H9 (cell line): ENCODE results near the gene DGCR2. TPM values are rescaled to one million over a fixed set of nuclear protein-coding genes. Genes with fewer than 3 reads are reported as not detected.

Source experiments
- DNase-seq: peaks from one replicate; pipeline ENCODE4 v3.0.0-alpha.2; 2017
- H2AFZ ChIP-seq: one replicate; pipeline ENCODE4 v1.6.1; 2013; ENCODE audit warnings: mild to moderate bottlenecking, low read length, control low read depth, moderate library complexity
- H2AK5ac ChIP-seq: 2 replicates; pipeline ENCODE4 v1.6.1; 2013; ENCODE audit warnings: low read length, control low read depth, mixed read lengths; ENCODE audit not compliant: insufficient read length
- H2BK120ac ChIP-seq: one replicate; pipeline ENCODE4 v1.6.1; 2013; ENCODE audit warnings: low read depth, mild to moderate bottlenecking, low read length, control low read depth, inconsistent platforms; ENCODE audit not compliant: poor library complexity, severe bottlenecking
- H2BK12ac ChIP-seq: 2 replicates; pipeline ENCODE4 v1.6.1; 2013; ENCODE audit warnings: low read length, control low read depth, mixed read lengths, low read depth; ENCODE audit not compliant: insufficient read length
- H2BK15ac ChIP-seq: 2 replicates; pipeline ENCODE4 v1.6.1; 2013; ENCODE audit warnings: low read depth, low read length, control low read depth
- H2BK20ac ChIP-seq: one replicate; pipeline ENCODE4 v1.6.1; 2013; ENCODE audit warnings: low read depth, mild to moderate bottlenecking, low read length, control low read depth, inconsistent platforms; ENCODE audit not compliant: poor library complexity, severe bottlenecking
- H2BK5ac ChIP-seq: 2 replicates; pipeline ENCODE4 v1.6.1; 2013; ENCODE audit warnings: low read length, control low read depth, mixed read lengths; ENCODE audit not compliant: insufficient read length
- H3K14ac ChIP-seq: 2 replicates; pipeline ENCODE4 v1.6.1; 2013; ENCODE audit warnings: low read length, control low read depth; ENCODE audit not compliant: insufficient read depth
- H3K18ac ChIP-seq: 2 replicates; pipeline ENCODE4 v1.6.1; 2013; ENCODE audit warnings: low read depth, mild to moderate bottlenecking, mixed read lengths, low read length, control low read depth; ENCODE audit not compliant: insufficient read length
- H3K23ac ChIP-seq: 2 replicates; pipeline ENCODE4 v1.6.1; 2013; ENCODE audit warnings: low read length, control low read depth, mixed read lengths, low read depth; ENCODE audit not compliant: insufficient read length
- H3K23me2 ChIP-seq: 2 replicates; pipeline ENCODE4 v1.6.1; 2013; ENCODE audit warnings: low read depth, mild to moderate bottlenecking, mixed read lengths, low read length, control low read depth; ENCODE audit not compliant: insufficient read length, poor library complexity, severe bottlenecking
- H3K27ac ChIP-seq: 2 replicates; pipeline ENCODE4 v1.5.1; 2013; ENCODE audit warnings: low read length, control low read depth, mixed read lengths, low read depth; ENCODE audit not compliant: insufficient read length
- H3K27me3 ChIP-seq: 2 replicates; pipeline ENCODE4 v1.6.1; 2013; ENCODE audit warnings: low read length, control low read depth, inconsistent platforms; ENCODE audit not compliant: insufficient read depth
- H3K4ac ChIP-seq: 2 replicates; pipeline ENCODE4 v1.6.1; 2013; ENCODE audit warnings: low read depth, mild to moderate bottlenecking, control low read depth, inconsistent platforms, low read length, moderate library complexity
- H3K4me1 ChIP-seq: 2 replicates; pipeline ENCODE4 v1.6.1; 2013; ENCODE audit warnings: low read length, control low read depth, inconsistent platforms; ENCODE audit not compliant: insufficient read depth
- H3K4me2 ChIP-seq: 2 replicates; pipeline ENCODE4 v1.6.1; 2013; ENCODE audit warnings: low read length, control low read depth, mixed read lengths; ENCODE audit not compliant: insufficient read length, insufficient read depth
- H3K56ac ChIP-seq: 2 replicates; pipeline ENCODE4 v1.6.1; 2013; ENCODE audit warnings: low read depth, mild to moderate bottlenecking, mixed read lengths, low read length, control low read depth; ENCODE audit not compliant: insufficient read length
- H3K79me1 ChIP-seq: 2 replicates; pipeline ENCODE4 v1.6.1; 2013; ENCODE audit warnings: low read depth, mild to moderate bottlenecking, moderate library complexity, low read length, control low read depth, inconsistent platforms; ENCODE audit not compliant: insufficient read depth, poor library complexity, severe bottlenecking
- H3K79me2 ChIP-seq: 2 replicates; pipeline ENCODE4 v1.6.1; 2013; ENCODE audit warnings: low read length, control low read depth, inconsistent platforms; ENCODE audit not compliant: insufficient read depth
- H3K9ac ChIP-seq: 2 replicates; pipeline ENCODE4 v1.6.1; 2013; ENCODE audit warnings: low read length, control low read depth, mixed read lengths; ENCODE audit not compliant: insufficient read length; ENCODE audit errors: extremely low read depth
- H3K9me3 ChIP-seq: one replicate; pipeline ENCODE4 v1.6.1; 2013; ENCODE audit warnings: low read depth, low read length, inconsistent platforms; ENCODE audit not compliant: control insufficient read depth
- H3T11ph ChIP-seq: one replicate; pipeline ENCODE4 v1.6.1; 2013; ENCODE audit warnings: mild to moderate bottlenecking, low read length, control low read depth, inconsistent platforms
- H4K20me1 ChIP-seq: one replicate; pipeline ENCODE4 v1.6.1; 2013; ENCODE audit not compliant: control insufficient read depth, insufficient read length, insufficient read depth
- H4K5ac ChIP-seq: 2 replicates; pipeline ENCODE4 v1.6.1; 2013; ENCODE audit warnings: low read depth, mild to moderate bottlenecking, mixed read lengths, low read length, control low read depth; ENCODE audit not compliant: insufficient read length
- H4K8ac ChIP-seq: replicated peaks from 2 replicates; pipeline ENCODE4 v1.6.1; 2013; ENCODE audit warnings: low read length, control low read depth, mixed read lengths, low read depth; ENCODE audit not compliant: insufficient read length
- H4K91ac ChIP-seq: 2 replicates; pipeline ENCODE4 v1.6.1; 2013; ENCODE audit warnings: low read depth, mild to moderate bottlenecking, moderate library complexity, mixed read lengths, low read length, control low read depth; ENCODE audit not compliant: insufficient read length
- H3K27ac Mint-ChIP-seq, 3 experiments: 2 replicates in 2 of 3; 3 replicates in 1 of 3; pipeline ENCODE4 v1.8.0; 2020 to 2021; ENCODE audit warnings: mixed read lengths in 3 of 3, mild to moderate bottlenecking in 1 of 3, moderate library complexity in 1 of 3
- H3K27me3 Mint-ChIP-seq: 2 replicates; pipeline ENCODE4 v1.8.0; 2021; ENCODE audit warnings: low read depth, mild to moderate bottlenecking, moderate library complexity, mixed read lengths
- H3K36me3 Mint-ChIP-seq, 3 experiments: 2 replicates in 2 of 3; 3 replicates in 1 of 3; pipeline ENCODE4 v1.8.0; 2020 to 2021; ENCODE audit warnings: low read depth in 3 of 3, mixed read lengths in 3 of 3; ENCODE audit not compliant: insufficient read depth in 1 of 3
- H3K4me1 Mint-ChIP-seq, 2 experiments: 2 replicates each; pipeline ENCODE4 v1.8.0; 2020; ENCODE audit warnings: mixed read lengths in 2 of 2
- H3K4me3 Mint-ChIP-seq, 2 experiments: 2 replicates in 1 of 2; 3 replicates in 1 of 2; pipeline ENCODE4 v1.8.0; 2020 to 2021; ENCODE audit warnings: mild to moderate bottlenecking in 2 of 2, mixed read lengths in 2 of 2, moderate library complexity in 1 of 2
- H3K9me3 Mint-ChIP-seq, 2 experiments: 2 replicates in 1 of 2; 3 replicates in 1 of 2; pipeline ENCODE4 v1.8.0; 2020; ENCODE audit warnings: mild to moderate bottlenecking in 2 of 2, mixed read lengths in 2 of 2, moderate library complexity in 1 of 2
- WGBS: extraction: QIAGEN DNeasy Blood & Tissue Kit; methylation state at CpG from one replicate; pipeline ENCODE4 v1.1.7; 2013; ENCODE audit warnings: missing lambda C conversion rate, low lambda C conversion rate, mixed read lengths; ENCODE audit not compliant: insufficient read length; ENCODE audit errors: extremely low coverage; 5-methylcytosine and 5-hydroxymethylcytosine counted together
- total RNA-seq: library from RNA; stranded (reverse); gene quantifications from 2 replicates; pipeline ENCODE4 v1.2.1, GENCODE V29; 2021
- TF ChIP-seq, protein P1 (sequence below): fragments of 200-600 bp; sonication (generic); conservative IDR thresholded peaks from 3 replicates; pipeline ENCODE4 v1.8.0; 2021; ENCODE audit warnings: antibody characterized with exemption, mild to moderate bottlenecking

Gene DGCR2
- total RNA-seq, 1 experiment from 2014 or later = 47.2 TPM

DNA sequence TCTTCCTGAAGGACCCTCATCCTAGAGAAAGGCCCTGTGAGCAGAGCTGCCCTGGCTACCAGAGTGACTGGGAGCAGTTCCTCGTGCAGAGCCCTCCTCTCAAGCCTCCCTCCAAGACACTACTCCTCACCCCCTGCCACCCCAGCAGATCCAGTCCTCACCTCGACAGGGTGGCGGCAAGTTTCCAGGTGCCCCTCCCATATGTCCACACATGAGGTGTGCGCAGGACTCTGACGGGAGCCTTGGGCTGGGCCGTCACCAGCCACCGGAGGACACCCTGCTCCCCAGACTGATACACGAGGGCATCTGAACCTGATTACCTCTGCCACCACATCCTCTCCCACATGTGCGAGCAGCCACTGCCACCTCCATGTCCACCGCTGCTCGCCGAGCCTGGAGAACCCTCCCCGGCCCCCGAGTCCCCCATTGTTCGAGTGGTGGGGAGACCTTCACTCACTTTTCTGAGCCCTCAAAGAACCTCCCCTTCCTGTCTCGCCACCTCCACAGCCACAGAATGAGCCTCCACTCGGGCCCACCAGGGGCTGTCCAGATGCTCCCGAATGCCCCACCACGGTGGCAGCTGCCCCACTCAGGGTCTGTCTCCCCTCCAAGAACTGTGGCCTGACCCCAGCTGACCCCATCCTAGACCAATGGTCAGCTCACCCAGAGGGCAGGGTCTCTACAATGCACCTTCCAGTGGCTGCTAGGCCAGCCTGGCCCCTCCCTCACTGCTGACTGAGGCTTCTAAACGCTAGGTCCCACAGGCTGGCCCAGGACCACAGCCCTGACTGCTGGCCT, 62.5 kb downstream of the DGCR2 start:
- Histone ChIP-seq H3K79me2 (no peaks in the 10 kb centered on the region), H2BK12ac (no peak overlapping the region), H3K18ac (no peak overlapping the region), H3K9ac (no peak overlapping the region), H3K27ac (no peak overlapping the region), H3K79me1 (no peaks in the 10 kb centered on the region), H3K4ac (no peak overlapping the region), H2BK120ac (no peak overlapping the region), H2BK20ac (no peak overlapping the region), H4K8ac (no peak overlapping the region), H4K91ac (no peak overlapping the region), H3K23me2 (no peaks in the 10 kb centered on the region), H3K27me3 (no peaks in the 10 kb centered on the region), H3K23ac (no peak overlapping the region), H4K20me1 (no peaks in the 10 kb centered on the region), H3K4me2 (no peak overlapping the region), H4K5ac (no peak overlapping the region), H2BK15ac (no peak overlapping the region), H3K56ac (no peak overlapping the region), H2AFZ (no peak overlapping the region), H3K4me1 (no peaks in the 10 kb centered on the region), H3T11ph (no peak overlapping the region), H3K9me3 (no peaks in the 10 kb centered on the region), H3K14ac (no peak overlapping the region; the same call in 1 of the 2 replicates), H2BK5ac (no peak overlapping the region), H2AK5ac (no peak overlapping the region)
- no peaks in the 10 kb centered on the region for H3K4me1 Mint-ChIP-seq
- H3K9me3 Mint-ChIP-seq = no peaks in the 10 kb centered on the region
- H3K27ac Mint-ChIP-seq = peak overlapping the region; percentile 8 to 70 (median 37); a peak in 2 of 7 replicates
- no peak overlapping the region for H3K4me3 Mint-ChIP-seq
- TF ChIP-seq, protein P1, sequence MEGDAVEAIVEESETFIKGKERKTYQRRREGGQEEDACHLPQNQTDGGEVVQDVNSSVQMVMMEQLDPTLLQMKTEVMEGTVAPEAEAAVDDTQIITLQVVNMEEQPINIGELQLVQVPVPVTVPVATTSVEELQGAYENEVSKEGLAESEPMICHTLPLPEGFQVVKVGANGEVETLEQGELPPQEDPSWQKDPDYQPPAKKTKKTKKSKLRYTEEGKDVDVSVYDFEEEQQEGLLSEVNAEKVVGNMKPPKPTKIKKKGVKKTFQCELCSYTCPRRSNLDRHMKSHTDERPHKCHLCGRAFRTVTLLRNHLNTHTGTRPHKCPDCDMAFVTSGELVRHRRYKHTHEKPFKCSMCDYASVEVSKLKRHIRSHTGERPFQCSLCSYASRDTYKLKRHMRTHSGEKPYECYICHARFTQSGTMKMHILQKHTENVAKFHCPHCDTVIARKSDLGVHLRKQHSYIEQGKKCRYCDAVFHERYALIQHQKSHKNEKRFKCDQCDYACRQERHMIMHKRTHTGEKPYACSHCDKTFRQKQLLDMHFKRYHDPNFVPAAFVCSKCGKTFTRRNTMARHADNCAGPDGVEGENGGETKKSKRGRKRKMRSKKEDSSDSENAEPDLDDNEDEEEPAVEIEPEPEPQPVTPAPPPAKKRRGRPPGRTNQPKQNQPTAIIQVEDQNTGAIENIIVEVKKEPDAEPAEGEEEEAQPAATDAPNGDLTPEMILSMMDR = no peak
- H3K27me3 Mint-ChIP-seq = no peaks in the 10 kb centered on the region
- H3K36me3 Mint-ChIP-seq = peaks cover 31 to 79% (median 66%) of the 10 kb centered on the region in 3 experiments; a peak in 6 of 7 replicates
- no CpG with 5 or more reads among the region's 20 CpGs for WGBS
- no peak for DNase-seq
